HTR-8/SVneo (cell line): ENCODE results near the gene CHSY3.

Experiments used
- DNase-seq: peaks from one replicate; pipeline ENCODE4 v3.0.0; 2011; ENCODE audit warnings: low spot score, mixed read lengths; ENCODE audit not compliant: insufficient read length
- FAIRE-seq: peaks from 2 replicates; lab custom pipeline; 2011; peaks lifted over from hg19 to GRCh38; lab: Jason Lieb, UNC

Gene CHSY3

GRCh38 chr5:129943936-129944335, 39.7 kb downstream of the CHSY3 start:
- FAIRE-seq (no peak), DNase-seq (no peak)

GRCh38 chr5:129945028-129945427, 40.8 kb downstream of the CHSY3 start:
- FAIRE-seq (no peak), DNase-seq (no peak)

- FAIRE-seq, result no peak
- DNase-seq, result no peak
Observed at GRCh38 chr5:129945774-129946270, 41.6 kb downstream of the CHSY3 start.

- FAIRE-seq (no peak), DNase-seq (no peak)
Observed at GRCh38 chr5:129951039-129951438, 46.8 kb downstream of the CHSY3 start.

GRCh38 chr5:129958581-129958980, 54.3 kb downstream of the CHSY3 start:
- DNase-seq (no peak), FAIRE-seq (no peak)

GRCh38 chr5:129960831-129961230, 56.6 kb downstream of the CHSY3 start:
- no peak for DNase-seq
- FAIRE-seq, result no peak

GRCh38 chr5:129962506-129962905, 58.2 kb downstream of the CHSY3 start:
- no peak for FAIRE-seq
- DNase-seq, result no peak

GRCh38 chr5:129963359-129963758, 59.1 kb downstream of the CHSY3 start:
- DNase-seq (no peak), FAIRE-seq (no peak)

GRCh38 chr5:129966071-129966470, 61.8 kb downstream of the CHSY3 start:
- DNase-seq (no peak), FAIRE-seq (no peak)

GRCh38 chr5:129971714-129972113, 67.4 kb downstream of the CHSY3 start:
- DNase-seq (no peak), FAIRE-seq (no peak)

GRCh38 chr5:129972465-129973141, 68.3 kb downstream of the CHSY3 start:
- FAIRE-seq (no peak), DNase-seq (no peak)

- DNase-seq, result no peak
- no peak for FAIRE-seq
Observed at GRCh38 chr5:129973716-129974426, 69.6 kb downstream of the CHSY3 start.

- no peak for DNase-seq
- no peak for FAIRE-seq
Observed at GRCh38 chr5:129977810-129978209, 73.5 kb downstream of the CHSY3 start.

GRCh38 chr5:129978270-129978669, 74.0 kb downstream of the CHSY3 start:
- DNase-seq, result no peak
- no peak for FAIRE-seq

GRCh38 chr5:129988453-129988852, 84.2 kb downstream of the CHSY3 start:
- FAIRE-seq (no peak), DNase-seq (no peak)

- FAIRE-seq (no peak), DNase-seq (no peak)
Observed at GRCh38 chr5:129991780-129992179, 87.5 kb downstream of the CHSY3 start.

GRCh38 chr5:129996896-129997295, 92.6 kb downstream of the CHSY3 start:
- no peak for DNase-seq
- FAIRE-seq, result no peak

- DNase-seq, result no peak
- FAIRE-seq, result no peak
Observed at GRCh38 chr5:130000460-130000859, 96.2 kb downstream of the CHSY3 start.

GRCh38 chr5:130002183-130002582, 97.9 kb downstream of the CHSY3 start:
- DNase-seq, result no peak
- no peak for FAIRE-seq

GRCh38 chr5:130002876-130003275, 98.6 kb downstream of the CHSY3 start:
- DNase-seq (no peak), FAIRE-seq (no peak)

GRCh38 chr5:130011986-130012385, 107.7 kb downstream of the CHSY3 start:
- FAIRE-seq, result no peak
- no peak for DNase-seq

- DNase-seq (no peak), FAIRE-seq (no peak)
Observed at GRCh38 chr5:130017173-130017572, 112.9 kb downstream of the CHSY3 start.
